GM18873 (cell line): ENCODE data around the gene TALDO1.

Experiments used
- ATAC-seq: cut with Tn5 transposase; IDR thresholded peaks from one replicate; pipeline ENCODE4 v1.9.1; 2021; ENCODE audit warnings: mild to moderate bottlenecking, moderate library complexity, moderate number of reproducible peaks; ENCODE audit not compliant: unreplicated experiment, low FRiP score

TALDO1 gene

GRCh38 chr11:782264-783174 is 35.3 kb downstream of the TALDO1 start:
- no peak for ATAC-seq

DNA sequence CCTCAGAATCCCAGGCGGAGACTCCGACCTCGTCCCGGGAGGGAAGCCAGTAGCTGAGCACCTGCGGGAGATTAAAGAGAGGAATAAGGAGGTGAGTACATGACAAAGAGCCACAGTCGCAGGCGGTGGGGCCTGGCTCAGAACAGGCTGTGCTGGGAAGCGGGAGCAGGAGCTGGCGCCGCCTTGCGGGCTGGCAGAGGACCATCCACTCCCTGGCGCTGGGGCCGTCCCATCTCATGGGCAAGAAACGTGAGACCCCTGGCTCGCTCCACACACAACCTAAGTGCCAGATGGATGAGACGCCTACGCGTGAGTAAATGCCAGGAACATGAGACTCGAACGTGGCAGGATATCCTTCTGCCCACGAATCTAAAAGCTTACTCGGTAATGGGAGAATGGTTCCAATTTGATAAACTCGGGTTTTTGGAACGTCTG is 36.3 kb downstream of the TALDO1 start:
- no peak for ATAC-seq

- ATAC-seq: no peak
Observed at GRCh38 chr11:786235-787083, 39.2 kb downstream of the TALDO1 start.

DNA sequence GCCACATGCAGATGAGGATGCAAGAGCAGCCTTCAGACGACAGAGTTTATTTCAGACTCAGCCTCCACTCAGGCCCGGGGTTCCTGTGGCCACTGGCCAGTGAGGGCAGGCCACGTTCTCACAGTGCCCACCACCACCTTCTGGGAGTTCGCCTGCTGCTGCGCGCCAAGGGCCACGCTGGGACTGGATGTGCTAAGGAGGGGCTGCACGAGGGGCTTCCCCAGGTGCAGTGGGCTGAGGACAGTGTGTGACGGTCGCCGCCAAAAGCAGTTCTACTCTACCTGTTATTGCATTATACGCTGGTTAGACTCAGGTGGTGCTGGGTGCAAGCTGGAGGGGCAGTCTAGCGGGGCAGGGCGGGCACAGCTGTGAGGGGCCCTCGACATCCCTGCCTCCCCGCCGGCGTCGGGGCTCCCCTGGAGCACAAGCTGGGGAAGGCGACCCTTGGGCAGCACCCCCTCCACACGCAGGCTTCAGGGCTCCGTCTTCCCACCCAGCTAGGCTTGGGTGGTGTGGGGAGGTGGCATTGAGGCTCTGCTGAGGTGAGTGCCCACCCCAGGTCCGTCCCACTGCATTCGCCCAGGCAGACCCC is 39.9 kb downstream of the TALDO1 start:
- ATAC-seq: no peak

- no peak for ATAC-seq
Observed at GRCh38 chr11:788009-788640, 40.9 kb downstream of the TALDO1 start.

DNA sequence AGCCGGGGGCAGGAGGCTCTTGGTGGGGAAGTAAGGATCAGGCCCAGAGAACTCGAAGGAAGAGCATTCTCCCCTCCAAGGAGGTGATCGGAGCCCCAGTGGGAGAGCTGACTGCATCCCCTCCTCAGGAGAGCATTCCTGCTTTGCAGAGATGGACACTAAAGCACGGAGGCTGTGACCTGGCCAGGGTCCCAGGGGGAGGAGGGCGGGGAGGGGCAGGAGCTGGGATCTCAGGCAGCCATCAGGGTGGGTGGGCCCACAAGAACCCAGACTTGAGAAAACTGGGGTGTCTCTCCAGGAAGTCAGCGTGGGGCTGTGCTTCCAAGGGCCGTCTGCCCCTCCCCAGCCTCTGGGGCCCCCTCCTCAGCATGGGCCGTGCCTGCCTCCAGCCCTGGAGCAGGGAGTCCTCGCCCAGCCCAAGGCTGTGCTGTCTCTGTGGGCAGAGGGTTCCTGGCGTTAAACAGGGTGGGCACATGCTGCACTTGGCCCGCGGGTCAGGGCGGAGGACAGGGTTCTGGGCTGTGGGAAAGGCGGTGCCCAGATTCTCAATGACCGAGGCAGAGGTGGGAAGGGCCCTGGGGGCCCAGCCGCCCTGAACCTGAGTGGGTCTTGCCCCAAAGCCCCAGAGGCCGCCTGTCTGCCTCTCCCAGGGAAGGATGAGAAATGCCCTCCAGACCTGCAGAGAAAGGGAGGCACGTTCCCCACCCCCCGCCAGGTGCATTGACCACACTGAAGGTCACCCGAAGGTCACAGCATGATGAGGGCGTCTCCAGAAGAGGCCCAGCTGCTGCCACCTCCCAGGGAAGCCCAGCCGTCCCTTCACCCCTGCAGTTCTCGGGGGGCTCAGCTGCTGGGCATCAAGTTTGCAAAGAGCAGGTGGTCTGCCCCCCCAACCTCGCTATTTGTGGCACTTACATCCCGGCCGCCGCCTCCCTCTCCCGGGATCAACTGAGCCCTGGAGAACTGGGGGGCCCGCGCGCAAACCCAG is 42.0 kb downstream of the TALDO1 start:
- ATAC-seq: no peak

- no peak for ATAC-seq
Observed at GRCh38 chr11:789943-790342, 42.7 kb downstream of the TALDO1 start, which contains the start of gene CEND1. Gene CEND1 (minus strand): TSS chr11:790090. CDS start chr11:788576, 1,514 bp downstream.

- ATAC-seq: no peak
Observed at GRCh38 chr11:790721-791564, 43.7 kb downstream of the TALDO1 start.

DNA sequence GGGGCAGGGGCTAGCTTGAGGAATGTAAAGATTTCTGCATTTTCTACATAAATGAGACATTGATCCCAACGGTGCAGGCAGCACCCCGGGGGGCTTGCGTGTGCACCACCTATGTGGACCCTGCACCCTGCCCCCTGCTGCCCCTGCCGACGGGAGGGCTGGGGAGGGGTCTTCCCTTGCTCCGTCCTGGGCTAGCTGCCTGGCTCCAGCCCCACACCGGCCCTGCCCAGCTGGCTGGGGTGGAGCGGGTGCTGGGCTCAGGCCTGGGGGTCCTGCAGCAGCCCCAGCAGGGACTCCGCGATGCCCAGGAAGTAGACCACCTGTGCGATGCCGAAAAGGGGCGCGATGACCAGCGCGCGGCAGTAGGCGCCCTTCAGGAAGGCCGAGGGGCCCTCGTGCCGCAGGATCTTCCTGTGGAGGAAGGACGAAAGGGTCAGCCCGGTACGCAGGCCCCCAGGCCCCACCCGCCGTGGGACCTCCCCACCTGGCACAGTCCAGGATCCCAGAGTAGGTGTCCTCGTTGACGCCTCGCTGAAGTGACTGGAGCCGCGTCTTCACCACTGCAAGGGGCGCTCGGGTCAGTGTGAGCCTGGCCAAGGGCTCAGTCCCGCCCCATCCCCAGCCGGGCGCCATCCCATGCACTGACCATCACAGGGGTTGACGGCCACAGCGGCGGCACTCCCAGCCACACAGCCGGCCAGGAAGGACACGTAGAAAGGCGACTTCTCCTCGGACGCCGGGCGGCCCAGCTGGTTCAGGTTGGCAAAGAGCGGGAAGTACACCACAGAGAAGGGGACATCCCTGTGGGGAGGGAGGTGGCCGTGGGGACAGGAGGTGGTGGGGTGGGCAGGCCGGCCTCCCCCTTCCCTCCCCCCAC is 44.6 kb downstream of the TALDO1 start:
- ATAC-seq: no peak

GRCh38 chr11:792535-792821 is 45.2 kb downstream of the TALDO1 start:
- no peak for ATAC-seq

- no peak for ATAC-seq
Observed at GRCh38 chr11:792873-793272, 45.6 kb downstream of the TALDO1 start.

DNA sequence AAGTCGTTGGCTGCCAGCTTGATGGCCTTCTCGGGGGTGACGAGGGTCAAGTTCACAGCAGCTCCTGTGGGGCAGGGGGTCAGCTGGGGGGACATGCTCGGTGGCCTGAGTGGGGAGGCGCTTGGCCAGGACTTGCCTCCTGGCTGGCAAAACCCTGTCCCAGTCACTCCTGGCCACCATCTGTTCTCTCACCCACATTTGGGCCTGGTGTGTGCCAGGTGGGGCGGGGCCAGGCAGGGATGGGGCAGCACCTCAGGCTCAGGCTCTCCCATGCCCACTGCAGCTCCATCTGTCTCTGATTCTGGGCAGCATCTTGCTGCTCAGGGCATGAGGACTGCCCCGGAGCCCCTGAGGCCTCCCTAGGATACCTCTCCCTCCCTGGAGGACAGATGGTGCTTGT is 46.3 kb downstream of the TALDO1 start:
- ATAC-seq: no peak

DNA sequence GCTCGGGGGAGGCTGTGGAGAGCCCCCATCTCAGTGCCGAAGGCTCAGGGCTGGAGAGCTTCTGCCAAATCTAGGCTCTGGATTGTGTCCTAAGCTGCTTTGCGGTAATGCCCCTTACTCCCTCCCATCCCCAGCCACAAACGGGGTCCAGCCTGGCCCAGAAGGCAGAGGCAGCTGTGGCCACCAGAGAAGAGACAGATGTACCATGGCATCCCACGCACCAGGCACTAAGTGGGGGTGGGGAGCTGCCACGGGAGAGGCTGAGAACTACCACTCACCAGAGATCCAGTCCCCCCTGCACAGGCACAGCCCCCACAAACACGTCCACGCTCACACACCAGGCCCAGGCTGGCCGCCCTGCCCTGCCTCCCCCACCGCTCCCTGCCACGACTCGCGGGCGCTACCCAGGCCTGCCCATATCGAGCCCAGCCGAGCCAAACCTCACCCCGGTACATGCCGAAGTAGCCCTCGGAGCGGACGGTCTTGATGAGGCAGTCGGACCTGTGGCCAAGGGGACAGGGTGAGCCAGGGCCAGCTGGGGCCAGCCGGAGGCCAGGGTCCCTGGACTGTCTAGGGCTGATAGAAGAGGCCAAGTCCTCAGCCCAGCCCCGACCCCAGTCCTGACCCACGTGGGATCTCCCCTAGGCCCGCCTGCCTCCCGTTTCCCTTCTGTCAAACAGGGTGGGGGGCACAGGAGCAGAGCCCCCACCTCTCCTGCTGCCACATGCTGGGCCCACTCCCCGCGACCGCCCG is 46.9 kb downstream of the TALDO1 start:
- no peak for ATAC-seq

- no peak for ATAC-seq
Observed at GRCh38 chr11:794766-795633, 47.7 kb downstream of the TALDO1 start.

- ATAC-seq: no peak
Observed at GRCh38 chr11:795634-796564, 48.6 kb downstream of the TALDO1 start.
